Measurements from ENCODE around the gene CNIH1. TPM values are rescaled to one million over a fixed set of nuclear protein-coding genes. Genes with fewer than 3 reads are reported as not detected.
A peak's percentile ranks its signal among the peaks of the same experiment; 100 is the strongest.
"Not testable (repeated sequence)": the region's sequence is repeated elsewhere in the genome, so short reads cannot be mapped to it uniquely, and the experiment has no call there.

The CNIH1 gene
- polyA plus RNA-seq, 1 of the 3 experiments (the other 2 are of a cell fraction) = 145 TPM

DNA sequence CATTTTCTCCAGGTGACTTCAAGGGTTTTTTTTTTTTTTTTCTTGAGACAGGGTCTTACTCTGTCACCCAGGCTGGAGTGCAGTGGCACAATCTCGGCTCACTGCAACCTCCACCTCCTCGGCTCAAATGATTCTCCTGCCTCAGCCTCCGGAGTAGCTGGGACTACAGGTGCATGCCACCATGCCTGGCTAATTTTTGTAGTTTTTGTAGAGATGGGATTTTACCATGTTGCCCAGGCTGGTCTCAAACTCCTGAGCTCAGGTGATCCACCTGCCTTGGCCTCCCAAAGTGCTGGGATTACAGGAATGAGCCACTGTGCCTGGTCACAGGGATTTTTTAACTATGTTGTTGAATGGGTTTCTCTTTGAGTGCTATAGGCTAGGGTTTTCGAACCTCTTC, 3.2 kb downstream of the CNIH1 start:
- H3K9ac ChIP-seq; H3K4me3 ChIP-seq (ENCODE audit: low read depth in 2 of 2, low read length in 1 of 2); H3K4me2 ChIP-seq; DNase-seq; H3K9me2 ChIP-seq; POLR2A ChIA-PET; H2AFZ ChIP-seq (ENCODE audit: low read depth); H3K27ac ChIP-seq (ENCODE audit: low read depth in 2 of 2, low read length in 1 of 2); H3K27me3 ChIP-seq (ENCODE audit: insufficient read depth); H3K9me3 ChIP-seq: not testable (repeated sequence)
- WGBS (ENCODE audit: low lambda C conversion rate) = 88% methylated on average over 4 of the region's 4 CpGs
- CTCF ChIA-PET = interaction anchor here (0.8 to 1.0 kb wide), 2 partner anchors 50 to 335 kb away, joined by 3 read pairs; no protein-coding TSS in a partner anchor
- Histone ChIP-seq H4K20me1 (ENCODE audit: insufficient read depth) (peaks cover 35% of the 10 kb centered on the region), H3F3A (replicated peaks; ENCODE audit: insufficient read depth) (peaks cover 19% of the 10 kb centered on the region), H3K79me2 (ENCODE audit: insufficient read depth) (peaks cover 79% of the 10 kb centered on the region), H3K4me1 (ENCODE audit: control insufficient read depth in 1 of 2, insufficient read depth in 2 of 2, low read depth in 1 of 2, low read length in 1 of 2) (peaks cover 18 to 23% of the 10 kb centered on the region in 2 experiments; a peak in 3 of 4 replicates), H3K36me3 (replicated peaks in 1 of 2; ENCODE audit: control insufficient read depth in 1 of 2, insufficient read depth in 2 of 2, low read length in 1 of 2) (peaks cover 14 to 30% of the 10 kb centered on the region in 2 experiments)

DNA sequence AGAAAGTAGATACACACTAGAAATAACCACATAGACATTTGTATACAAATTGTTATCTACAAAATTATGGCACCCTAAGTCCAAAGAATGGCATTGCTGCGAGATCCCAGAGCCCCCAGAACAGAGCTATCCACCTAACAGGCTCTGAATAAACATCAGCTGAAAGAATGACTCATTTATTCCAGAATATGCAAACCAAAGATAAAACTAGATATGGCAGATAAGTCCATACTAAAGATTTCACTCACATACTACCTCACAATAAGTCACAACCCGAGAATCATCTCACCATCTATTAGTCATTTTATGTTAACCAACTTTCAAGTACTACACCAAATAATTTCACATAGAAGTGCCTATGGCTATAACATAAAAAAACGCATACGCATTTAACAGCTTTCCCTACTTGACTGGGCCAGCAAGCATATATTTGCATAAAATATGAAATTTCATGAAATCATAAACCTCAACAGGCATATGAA, 5.6 kb downstream of the CNIH1 start:
- POLR2A ChIA-PET = interaction anchor here (0.7 kb wide), 1 partner anchor 25 kb away, joined by 3 read pairs; no protein-coding TSS in a partner anchor
- Histone ChIP-seq H3K4me1 (ENCODE audit: control insufficient read depth in 1 of 2, insufficient read depth in 2 of 2, low read depth in 1 of 2, low read length in 1 of 2) (peaks cover 18 to 21% of the 10 kb centered on the region in 2 experiments; a peak in 3 of 4 replicates), H3K27ac (ENCODE audit: low read depth in 2 of 2, low read length in 1 of 2) (peak overlapping the region in 1 of 2 experiments; percentile 72; a peak in 3 of 4 replicates), H3K9ac (no peak overlapping the region), H3F3A (replicated peaks; ENCODE audit: insufficient read depth) (peaks cover 18% of the 10 kb centered on the region), H3K4me3 (ENCODE audit: low read depth in 2 of 2, low read length in 1 of 2) (no peak overlapping the region), H3K9me2 (no peaks in the 10 kb centered on the region), H3K79me2 (ENCODE audit: insufficient read depth) (peaks cover 100% of the 10 kb centered on the region), H4K20me1 (ENCODE audit: insufficient read depth) (peaks cover 42% of the 10 kb centered on the region), H3K4me2 (peak overlapping the region; percentile 43; the same call in 1 of the 2 replicates), H3K36me3 (replicated peaks in 1 of 2; ENCODE audit: control insufficient read depth in 1 of 2, insufficient read depth in 2 of 2, low read length in 1 of 2) (peaks cover 24 to 45% of the 10 kb centered on the region in 2 experiments), H2AFZ (ENCODE audit: low read depth) (no peak overlapping the region), H3K27me3 (ENCODE audit: insufficient read depth) (no peaks in the 10 kb centered on the region), H3K9me3 (no peaks in the 10 kb centered on the region)
- DNase-seq = no peak
- CTCF ChIA-PET = interaction anchor here (0.7 to 1.6 kb wide), 4 partner anchors 9 to 88 kb away, joined by 3 to 4 read pairs (median 4); no protein-coding TSS in a partner anchor
- 57% methylated on average over 4 of the region's 4 CpGs for WGBS (ENCODE audit: low lambda C conversion rate)
- TF ChIP-seq GABPA (IDR thresholded peaks at IDR 0.05; ENCODE audit: low read depth) = no peak
- TF ChIP-seq SMC3 (IDR thresholded peaks at IDR 0.05; ENCODE audit: low read depth, low read length) = no peak
- TF ChIP-seq POLR2AphosphoS5 (IDR thresholded peaks at IDR 0.05; ENCODE audit: low read depth, low read length) = no peak
- TF ChIP-seq, protein P1, sequence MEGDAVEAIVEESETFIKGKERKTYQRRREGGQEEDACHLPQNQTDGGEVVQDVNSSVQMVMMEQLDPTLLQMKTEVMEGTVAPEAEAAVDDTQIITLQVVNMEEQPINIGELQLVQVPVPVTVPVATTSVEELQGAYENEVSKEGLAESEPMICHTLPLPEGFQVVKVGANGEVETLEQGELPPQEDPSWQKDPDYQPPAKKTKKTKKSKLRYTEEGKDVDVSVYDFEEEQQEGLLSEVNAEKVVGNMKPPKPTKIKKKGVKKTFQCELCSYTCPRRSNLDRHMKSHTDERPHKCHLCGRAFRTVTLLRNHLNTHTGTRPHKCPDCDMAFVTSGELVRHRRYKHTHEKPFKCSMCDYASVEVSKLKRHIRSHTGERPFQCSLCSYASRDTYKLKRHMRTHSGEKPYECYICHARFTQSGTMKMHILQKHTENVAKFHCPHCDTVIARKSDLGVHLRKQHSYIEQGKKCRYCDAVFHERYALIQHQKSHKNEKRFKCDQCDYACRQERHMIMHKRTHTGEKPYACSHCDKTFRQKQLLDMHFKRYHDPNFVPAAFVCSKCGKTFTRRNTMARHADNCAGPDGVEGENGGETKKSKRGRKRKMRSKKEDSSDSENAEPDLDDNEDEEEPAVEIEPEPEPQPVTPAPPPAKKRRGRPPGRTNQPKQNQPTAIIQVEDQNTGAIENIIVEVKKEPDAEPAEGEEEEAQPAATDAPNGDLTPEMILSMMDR (IDR thresholded peaks at IDR 0.05) = no peak
- TF ChIP-seq, protein P2, sequence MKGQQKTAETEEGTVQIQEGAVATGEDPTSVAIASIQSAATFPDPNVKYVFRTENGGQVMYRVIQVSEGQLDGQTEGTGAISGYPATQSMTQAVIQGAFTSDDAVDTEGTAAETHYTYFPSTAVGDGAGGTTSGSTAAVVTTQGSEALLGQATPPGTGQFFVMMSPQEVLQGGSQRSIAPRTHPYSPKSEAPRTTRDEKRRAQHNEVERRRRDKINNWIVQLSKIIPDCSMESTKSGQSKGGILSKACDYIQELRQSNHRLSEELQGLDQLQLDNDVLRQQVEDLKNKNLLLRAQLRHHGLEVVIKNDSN (IDR thresholded peaks at IDR 0.05; ENCODE audit: borderline replicate concordance, low read depth) = no peak
- TF ChIP-seq, protein P3, sequence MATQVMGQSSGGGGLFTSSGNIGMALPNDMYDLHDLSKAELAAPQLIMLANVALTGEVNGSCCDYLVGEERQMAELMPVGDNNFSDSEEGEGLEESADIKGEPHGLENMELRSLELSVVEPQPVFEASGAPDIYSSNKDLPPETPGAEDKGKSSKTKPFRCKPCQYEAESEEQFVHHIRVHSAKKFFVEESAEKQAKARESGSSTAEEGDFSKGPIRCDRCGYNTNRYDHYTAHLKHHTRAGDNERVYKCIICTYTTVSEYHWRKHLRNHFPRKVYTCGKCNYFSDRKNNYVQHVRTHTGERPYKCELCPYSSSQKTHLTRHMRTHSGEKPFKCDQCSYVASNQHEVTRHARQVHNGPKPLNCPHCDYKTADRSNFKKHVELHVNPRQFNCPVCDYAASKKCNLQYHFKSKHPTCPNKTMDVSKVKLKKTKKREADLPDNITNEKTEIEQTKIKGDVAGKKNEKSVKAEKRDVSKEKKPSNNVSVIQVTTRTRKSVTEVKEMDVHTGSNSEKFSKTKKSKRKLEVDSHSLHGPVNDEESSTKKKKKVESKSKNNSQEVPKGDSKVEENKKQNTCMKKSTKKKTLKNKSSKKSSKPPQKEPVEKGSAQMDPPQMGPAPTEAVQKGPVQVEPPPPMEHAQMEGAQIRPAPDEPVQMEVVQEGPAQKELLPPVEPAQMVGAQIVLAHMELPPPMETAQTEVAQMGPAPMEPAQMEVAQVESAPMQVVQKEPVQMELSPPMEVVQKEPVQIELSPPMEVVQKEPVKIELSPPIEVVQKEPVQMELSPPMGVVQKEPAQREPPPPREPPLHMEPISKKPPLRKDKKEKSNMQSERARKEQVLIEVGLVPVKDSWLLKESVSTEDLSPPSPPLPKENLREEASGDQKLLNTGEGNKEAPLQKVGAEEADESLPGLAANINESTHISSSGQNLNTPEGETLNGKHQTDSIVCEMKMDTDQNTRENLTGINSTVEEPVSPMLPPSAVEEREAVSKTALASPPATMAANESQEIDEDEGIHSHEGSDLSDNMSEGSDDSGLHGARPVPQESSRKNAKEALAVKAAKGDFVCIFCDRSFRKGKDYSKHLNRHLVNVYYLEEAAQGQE (IDR thresholded peaks at IDR 0.05; ENCODE audit: low read depth, low read length) = no peak
- no peak for TF ChIP-seq SIN3A (IDR thresholded peaks at IDR 0.05; ENCODE audit: borderline replicate concordance, low read depth, low read length)
- TF ChIP-seq, protein P4, sequence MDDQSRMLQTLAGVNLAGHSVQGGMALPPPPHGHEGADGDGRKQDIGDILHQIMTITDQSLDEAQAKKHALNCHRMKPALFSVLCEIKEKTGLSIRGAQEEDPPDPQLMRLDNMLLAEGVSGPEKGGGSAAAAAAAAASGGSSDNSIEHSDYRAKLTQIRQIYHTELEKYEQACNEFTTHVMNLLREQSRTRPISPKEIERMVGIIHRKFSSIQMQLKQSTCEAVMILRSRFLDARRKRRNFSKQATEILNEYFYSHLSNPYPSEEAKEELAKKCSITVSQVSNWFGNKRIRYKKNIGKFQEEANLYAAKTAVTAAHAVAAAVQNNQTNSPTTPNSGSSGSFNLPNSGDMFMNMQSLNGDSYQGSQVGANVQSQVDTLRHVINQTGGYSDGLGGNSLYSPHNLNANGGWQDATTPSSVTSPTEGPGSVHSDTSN (IDR thresholded peaks at IDR 0.05) = peak; percentile 58
- TF ChIP-seq JUND (IDR thresholded peaks at IDR 0.05) = peak; percentile 78
- no peak for TF ChIP-seq RCOR1 (IDR thresholded peaks at IDR 0.05; ENCODE audit: low read length)
- no peak for TF ChIP-seq GATA2 (CRISPR knock-in tag; IDR thresholded peaks at IDR 0.05)
- no peak for TF ChIP-seq TEAD4 (IDR thresholded peaks at IDR 0.05; ENCODE audit: borderline replicate concordance, insufficient read depth)
- no peak for TF ChIP-seq NRF1 (IDR thresholded peaks at IDR 0.05; ENCODE audit: low read depth, low read length)
- no peak for TF ChIP-seq YY1 (IDR thresholded peaks at IDR 0.05; ENCODE audit: low read depth)
- 0 out of 4 replicates have a peak, but pooled peaks of 1 of the 2 experiments have one; percentile 36 for TF ChIP-seq EP300 (IDR thresholded peaks at IDR 0.05; ENCODE audit: borderline replicate concordance in 1 of 2, low read depth in 1 of 2, low read length in 1 of 2)
- peak; percentile 79 for TF ChIP-seq FOSL2 (IDR thresholded peaks at IDR 0.05; ENCODE audit: borderline replicate concordance, low read depth)
- no peak for TF ChIP-seq ELF1 (IDR thresholded peaks at IDR 0.05)
- TF ChIP-seq FOXM1 (IDR thresholded peaks at IDR 0.05; ENCODE audit: low read depth) = no peak
- peak; percentile 41; the same call in 1 of the 2 replicates for TF ChIP-seq TCF12 (IDR thresholded peaks at IDR 0.05)
- TF ChIP-seq MEF2A (IDR thresholded peaks at IDR 0.05; ENCODE audit: borderline replicate concordance, low read depth) = no peak
- TF ChIP-seq RXRA (IDR thresholded peaks at IDR 0.05; ENCODE audit: borderline replicate concordance, low read depth) = no peak; the same call in 1 of the 2 replicates
- TF ChIP-seq RAD21 (IDR thresholded peaks at IDR 0.05; ENCODE audit: low read length) = no peak
- TF ChIP-seq NFIC (IDR thresholded peaks at IDR 0.05; ENCODE audit: borderline replicate concordance) = no peak; the same call in 1 of the 2 replicates
